DND-41 (cell line): ENCODE data around the gene PHKB.

ENCODE experiments used
- CTCF ChIP-seq: IDR thresholded peaks from 2 replicates; pipeline ENCODE4 v1.5.1; 2012; ENCODE audit warnings: borderline replicate concordance, low read length, moderate library complexity, mild to moderate bottlenecking; ENCODE audit not compliant: poor library complexity, severe bottlenecking; ENCODE audit errors: extremely low read depth
- EZH2 ChIP-seq: IDR thresholded peaks from 3 replicates; pipeline ENCODE4 v1.6.1; 2012; ENCODE audit warnings: borderline replicate concordance, low read depth, mild to moderate bottlenecking, moderate library complexity, low read length, inconsistent platforms; ENCODE audit not compliant: severe bottlenecking

- peak; percentile 5 for TF ChIP-seq CTCF
- no peak for TF ChIP-seq EZH2
Measured at GRCh38 chr16:47424846-47425245, 36.3 kb upstream of the PHKB start.
